GM18499 (cell line): ENCODE data around the gene FGD2.
"Not testable (repeated sequence)": the region's sequence is repeated elsewhere in the genome, so short reads cannot be mapped to it uniquely, and the experiment has no call there.

Experiments
- ATAC-seq: cut with Tn5 transposase; IDR thresholded peaks from one replicate; pipeline ENCODE4 v1.9.1; 2021; ENCODE audit warnings: moderate number of reproducible peaks; ENCODE audit not compliant: insufficient read depth, unreplicated experiment

Gene FGD2

GRCh38 chr6:37054580-37054979 lies 49.1 kb downstream of the FGD2 start:
- ATAC-seq, result no peak

GRCh38 chr6:37056112-37056403 lies 50.6 kb downstream of the FGD2 start:
- no peak for ATAC-seq

GRCh38 chr6:37056439-37057127 lies 51.1 kb downstream of the FGD2 start:
- ATAC-seq, result no peak

- ATAC-seq, result no peak
Measured at GRCh38 chr6:37057128-37057471, 51.6 kb downstream of the FGD2 start.

DNA sequence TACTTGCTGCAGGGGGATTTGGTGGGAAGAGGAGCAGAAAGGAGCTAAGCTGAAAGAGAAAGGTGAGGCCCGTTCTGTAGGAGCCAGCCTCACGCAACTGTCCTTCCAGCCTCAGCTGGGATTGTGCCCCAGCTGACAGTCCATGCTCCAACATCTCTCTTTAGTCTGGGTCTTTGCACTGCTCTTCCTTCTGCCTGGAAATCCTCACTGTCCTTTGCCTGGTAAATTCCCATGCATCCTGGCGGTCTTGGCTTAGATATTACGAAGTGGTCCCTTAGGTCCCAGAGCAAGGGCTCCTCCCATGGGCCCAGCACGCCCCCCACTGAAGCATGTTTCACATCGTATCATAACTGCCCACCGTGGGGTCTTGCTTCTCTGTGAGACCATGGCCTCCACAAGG lies 52.2 kb downstream of the FGD2 start:
- ATAC-seq, result no peak

DNA sequence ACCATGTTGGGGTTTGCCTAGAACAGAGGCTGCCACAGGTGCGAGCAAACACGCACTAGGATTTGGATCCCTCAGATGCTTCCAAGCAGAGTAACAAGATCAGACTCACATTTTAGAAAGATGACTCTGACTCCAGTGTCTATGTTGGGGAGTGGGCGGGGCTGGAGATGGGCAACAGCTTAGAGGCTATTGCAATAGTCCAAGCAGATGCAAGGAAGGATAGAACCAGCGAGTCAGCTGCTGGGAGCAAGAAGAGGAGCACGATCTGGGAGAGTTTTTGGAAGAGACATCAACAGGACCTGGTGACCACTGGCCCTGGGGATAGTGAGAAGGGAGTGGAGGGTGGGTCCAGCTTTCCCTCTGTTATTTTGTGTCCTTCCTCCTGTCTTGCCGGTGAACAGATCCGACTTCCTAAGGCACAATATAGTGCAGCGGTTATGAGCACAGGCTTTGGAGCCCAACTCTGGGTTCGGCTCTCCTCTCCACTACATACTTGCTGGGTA lies 52.7 kb downstream of the FGD2 start:
- no peak for ATAC-seq

GRCh38 chr6:37058984-37059343 lies 53.5 kb downstream of the FGD2 start:
- not testable (repeated sequence) for ATAC-seq

- ATAC-seq, result no peak
Measured at GRCh38 chr6:37059344-37060194, 54.1 kb downstream of the FGD2 start.

- ATAC-seq, result no peak
Measured at GRCh38 chr6:37060195-37060559, 54.7 kb downstream of the FGD2 start.

DNA sequence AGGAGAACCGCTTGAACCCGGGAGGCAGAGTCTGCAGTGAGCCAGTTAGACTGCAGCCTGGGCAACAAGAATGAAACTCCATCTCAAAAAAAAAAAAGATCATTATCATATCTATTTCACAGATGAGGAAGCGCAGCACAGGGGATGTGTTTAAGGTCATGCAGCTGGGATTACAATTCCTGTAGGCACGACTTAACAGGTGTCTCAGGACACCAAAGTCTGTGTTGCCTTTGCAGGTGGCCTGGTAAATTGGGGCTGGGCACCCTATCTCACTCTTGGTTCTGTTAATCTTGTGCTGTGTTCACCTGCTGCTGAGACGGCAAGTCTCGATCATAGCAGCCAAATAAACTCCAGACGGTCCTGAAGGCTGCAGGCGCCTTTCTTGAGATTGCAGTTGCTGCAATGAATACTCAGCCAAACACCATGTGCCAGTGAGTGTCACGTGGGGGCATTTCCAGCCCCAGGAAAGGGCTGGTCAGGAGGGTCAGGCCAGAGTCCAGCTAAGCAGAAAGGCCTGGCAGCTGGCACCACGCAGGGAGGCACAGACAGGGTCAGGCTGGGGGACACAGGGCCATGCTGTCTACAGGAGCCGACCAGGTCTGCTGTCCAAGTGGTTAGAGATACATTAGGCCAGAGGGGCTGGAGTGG lies 55.8 kb downstream of the FGD2 start:
- no peak for ATAC-seq

- no peak for ATAC-seq
Measured at GRCh38 chr6:37062424-37062823, 57.0 kb downstream of the FGD2 start.

GRCh38 chr6:37068356-37069270 lies 63.2 kb downstream of the FGD2 start:
- no peak for ATAC-seq

DNA sequence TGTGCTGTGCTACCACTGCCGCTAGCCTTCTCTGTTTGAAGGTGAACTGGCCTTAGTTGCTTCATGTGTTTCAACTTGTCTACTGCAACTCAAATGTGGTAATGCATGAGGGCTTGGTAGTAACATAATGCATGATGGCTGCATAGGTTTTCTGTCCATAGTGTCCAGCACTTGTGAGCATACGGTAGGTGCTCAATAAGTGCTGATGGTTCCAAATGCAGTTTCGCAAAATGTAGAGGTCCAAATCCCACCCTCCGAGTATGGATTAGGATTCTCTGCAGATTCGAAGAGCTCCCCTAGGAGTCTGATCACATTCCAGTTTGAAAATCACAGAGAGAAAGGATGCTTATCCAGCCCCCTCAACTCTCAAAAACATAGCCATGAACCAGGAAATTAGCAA lies 64.2 kb downstream of the FGD2 start:
- ATAC-seq, result no peak

DNA sequence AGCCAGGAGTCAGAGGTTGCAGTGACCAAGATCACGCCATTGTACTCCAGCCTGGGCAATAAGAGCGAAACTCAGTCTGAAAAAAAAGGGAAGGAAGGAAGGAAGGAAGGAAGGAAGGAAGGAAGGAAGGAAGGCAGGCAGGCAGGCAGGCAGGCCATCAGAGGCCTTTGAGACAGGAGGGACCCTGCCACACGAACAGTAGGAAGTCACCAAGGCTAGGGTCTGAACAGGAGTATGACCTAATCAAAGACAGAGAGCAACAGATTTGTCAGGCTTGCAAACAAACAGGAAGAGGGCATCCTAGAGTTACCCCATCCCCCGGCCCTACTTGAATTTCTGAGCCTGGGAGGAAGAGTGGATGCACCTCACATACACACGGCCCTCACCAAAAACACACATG lies 67.1 kb downstream of the FGD2 start:
- no peak for ATAC-seq

- ATAC-seq, result no peak
Measured at GRCh38 chr6:37074053-37074827, 68.8 kb downstream of the FGD2 start.

DNA sequence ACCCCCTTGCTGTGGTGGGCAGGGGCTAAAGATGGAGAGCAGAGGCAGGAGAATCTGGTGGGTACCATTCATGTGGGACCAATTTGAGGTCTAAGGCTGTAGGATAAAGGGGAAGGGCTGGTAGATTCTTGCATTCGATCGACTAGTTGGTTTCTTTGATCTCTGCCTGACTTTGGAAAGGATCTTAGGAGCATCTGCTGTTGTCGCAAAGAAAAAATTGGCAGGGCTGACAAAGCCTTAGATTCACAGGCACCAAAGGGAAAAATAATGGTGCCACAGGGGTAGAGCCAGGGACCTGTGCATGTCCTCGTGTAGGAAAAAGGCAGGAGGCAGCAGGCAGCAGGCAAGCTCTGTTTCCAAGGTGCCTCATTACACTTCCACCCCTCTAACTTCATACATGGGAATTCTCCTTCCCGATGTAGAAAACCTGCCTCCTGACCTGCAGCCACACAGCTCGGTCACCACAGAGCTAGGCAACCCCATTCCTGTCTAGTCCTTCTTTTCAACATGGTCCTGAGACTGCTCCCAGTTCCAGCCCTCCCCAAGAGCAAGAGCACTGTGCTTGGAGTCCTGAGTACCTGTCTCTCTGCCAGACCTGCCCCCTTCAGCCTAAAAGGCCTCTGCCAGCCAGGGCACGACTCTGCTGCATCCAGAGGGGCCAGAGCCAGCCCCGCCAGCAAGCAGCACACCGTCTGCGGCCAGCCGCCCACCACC lies 71.9 kb downstream of the FGD2 start:
- ATAC-seq, result no peak

- no peak for ATAC-seq
Measured at GRCh38 chr6:37077905-37078296, 72.4 kb downstream of the FGD2 start.
